Fibroblast of the aortic adventitia (primary cell): ENCODE data around the gene ZNF8. TPM values are rescaled to one million over a fixed set of nuclear protein-coding genes. Genes with fewer than 3 reads are reported as not detected.
"Not testable (repeated sequence)": the region's sequence is repeated elsewhere in the genome, so short reads cannot be mapped to it uniquely, and the experiment has no call there.

ENCODE experiments used
- DNase-seq: peaks from one replicate; pipeline ENCODE4 v3.0.0-alpha.2; 2010; ENCODE audit warnings: low read depth
- H3K4me3 ChIP-seq: 2 replicates; pipeline ENCODE4 v1.5.1; 2011; ENCODE audit warnings: low read depth, mild to moderate bottlenecking, control low read depth, low read length, moderate library complexity
- total RNA-seq: library from RNA; depleted of rRNA; stranded (reverse); fragments of >200 nt; gene quantifications from 2 replicates; pipeline ENCODE4 v1.2.3, GENCODE V29; 2012; ENCODE audit warnings: low replicate concordance
- TF ChIP-seq, protein P1 (sequence below): IDR thresholded peaks from 2 replicates; pipeline ENCODE4 v1.5.1; 2011; ENCODE audit warnings: mild to moderate bottlenecking, low read length, control low read depth, inconsistent platforms; ENCODE audit not compliant: insufficient read depth

Gene ZNF8
- total RNA-seq, 1 donor = 7.6 TPM

GRCh38 chr19:58305932-58306323 lies 27.2 kb downstream of the ZNF8 start:
- TF ChIP-seq, protein P1, sequence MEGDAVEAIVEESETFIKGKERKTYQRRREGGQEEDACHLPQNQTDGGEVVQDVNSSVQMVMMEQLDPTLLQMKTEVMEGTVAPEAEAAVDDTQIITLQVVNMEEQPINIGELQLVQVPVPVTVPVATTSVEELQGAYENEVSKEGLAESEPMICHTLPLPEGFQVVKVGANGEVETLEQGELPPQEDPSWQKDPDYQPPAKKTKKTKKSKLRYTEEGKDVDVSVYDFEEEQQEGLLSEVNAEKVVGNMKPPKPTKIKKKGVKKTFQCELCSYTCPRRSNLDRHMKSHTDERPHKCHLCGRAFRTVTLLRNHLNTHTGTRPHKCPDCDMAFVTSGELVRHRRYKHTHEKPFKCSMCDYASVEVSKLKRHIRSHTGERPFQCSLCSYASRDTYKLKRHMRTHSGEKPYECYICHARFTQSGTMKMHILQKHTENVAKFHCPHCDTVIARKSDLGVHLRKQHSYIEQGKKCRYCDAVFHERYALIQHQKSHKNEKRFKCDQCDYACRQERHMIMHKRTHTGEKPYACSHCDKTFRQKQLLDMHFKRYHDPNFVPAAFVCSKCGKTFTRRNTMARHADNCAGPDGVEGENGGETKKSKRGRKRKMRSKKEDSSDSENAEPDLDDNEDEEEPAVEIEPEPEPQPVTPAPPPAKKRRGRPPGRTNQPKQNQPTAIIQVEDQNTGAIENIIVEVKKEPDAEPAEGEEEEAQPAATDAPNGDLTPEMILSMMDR = no peak
- DNase-seq = no peak
- peak overlapping the region; percentile 98 for H3K4me3 ChIP-seq

DNA sequence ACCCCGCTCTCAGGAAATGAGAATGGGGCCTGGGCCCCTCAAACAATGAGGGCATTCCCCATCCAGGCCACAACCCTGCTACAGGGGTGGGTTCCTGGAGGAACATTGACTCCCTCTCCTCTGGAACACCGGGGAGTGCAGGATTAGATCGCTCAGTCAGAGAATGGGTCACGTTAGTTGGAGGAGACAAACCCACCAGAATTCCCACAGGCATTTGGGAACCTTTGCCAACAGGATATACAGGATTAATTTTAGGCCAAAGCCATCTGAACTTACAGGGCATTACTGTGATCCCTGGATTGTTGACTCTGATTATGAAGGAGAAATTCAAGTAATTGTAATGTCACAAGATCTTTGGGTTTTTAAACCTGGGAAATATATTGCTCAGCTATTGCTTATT lies 29.0 kb downstream of the ZNF8 start:
- no peak overlapping the region for H3K4me3 ChIP-seq
- TF ChIP-seq, protein P1 = no peak

GRCh38 chr19:58310685-58311084 lies 31.9 kb downstream of the ZNF8 start:
- DNase-seq, H3K4me3 ChIP-seq: not testable (repeated sequence)
- TF ChIP-seq, protein P1 = peak; percentile 12

More for the DNA sequence above, 29.0 kb downstream of the ZNF8 start:
- no peak for DNase-seq

DNA sequence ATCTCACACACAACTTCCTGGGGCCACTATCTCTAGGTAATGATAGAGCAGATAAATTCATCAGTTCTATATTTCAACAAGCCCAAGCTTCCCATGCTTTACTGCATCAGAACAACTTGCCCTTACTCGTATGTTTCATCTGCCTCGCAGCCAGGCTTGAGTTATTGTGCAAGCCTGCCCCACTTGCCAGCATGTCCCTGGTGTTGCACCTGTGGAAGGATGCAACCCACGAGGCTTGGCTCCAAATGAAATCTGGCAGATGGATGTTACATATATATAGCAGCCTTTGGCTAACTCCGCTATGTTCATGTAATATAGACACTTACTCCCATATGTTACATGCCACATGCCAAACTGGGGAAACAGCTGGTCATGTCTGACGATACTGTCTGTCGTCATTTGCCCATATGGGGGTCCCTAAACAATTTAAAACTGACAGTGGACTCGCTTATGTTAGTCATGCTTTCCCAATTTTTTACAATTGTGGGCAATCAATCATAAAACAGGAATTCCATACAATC lies 32.6 kb downstream of the ZNF8 start:
- no peak overlapping the region for H3K4me3 ChIP-seq
- TF ChIP-seq, protein P1 = no peak
- no peak for DNase-seq

- no peak for DNase-seq
Measured at GRCh38 chr19:58315580-58315979, 36.8 kb downstream of the ZNF8 start.

GRCh38 chr19:58317476-58318072 lies 38.8 kb downstream of the ZNF8 start:
- H3K4me3 ChIP-seq = no peak overlapping the region
- peak; percentile 62 for DNase-seq

More at GRCh38 chr19:58315580-58315979, 36.8 kb downstream of the ZNF8 start:
- TF ChIP-seq, protein P1 = no peak
- no peak overlapping the region for H3K4me3 ChIP-seq

More at GRCh38 chr19:58317476-58318072, 38.8 kb downstream of the ZNF8 start:
- TF ChIP-seq, protein P1 = no peak
